Fibroblast of lung (primary cell): ENCODE results near the gene PPP1CC. TPM values are rescaled to one million over a fixed set of nuclear protein-coding genes. Genes with fewer than 3 reads are reported as not detected.

ENCODE experiments used
- DNase-seq, 2 donors: peaks; one replicate each; pipeline versions ENCODE4 v3.0.0 to v3.0.0-alpha.2; 2010; ENCODE audit warnings: low read depth in 2 of 2
- H2AFZ ChIP-seq: 2 replicates; pipeline ENCODE4 v1.5.1; 2012; ENCODE audit warnings: low read length, control low read depth, inconsistent platforms
- H3K27ac ChIP-seq: 2 replicates; pipeline ENCODE4 v1.5.1; 2011; ENCODE audit warnings: low read length, control low read depth; ENCODE audit not compliant: insufficient read depth
- H3K27me3 ChIP-seq: 2 replicates; pipeline ENCODE4 v1.5.1; 2011; ENCODE audit warnings: mild to moderate bottlenecking, low read length; ENCODE audit not compliant: control insufficient read depth, insufficient read depth
- H3K36me3 ChIP-seq: 2 replicates; pipeline ENCODE4 v1.5.1; 2011; ENCODE audit warnings: low read length; ENCODE audit not compliant: control insufficient read depth, insufficient read depth
- H3K4me1 ChIP-seq: 2 replicates; pipeline ENCODE4 v1.5.1; 2011; ENCODE audit warnings: low read length; ENCODE audit not compliant: control insufficient read depth, insufficient read depth; ENCODE audit errors: extremely low read depth
- H3K4me2 ChIP-seq: 2 replicates; pipeline ENCODE4 v1.5.1; 2011; ENCODE audit warnings: low read length, control low read depth; ENCODE audit not compliant: insufficient read depth; ENCODE audit errors: extremely low read depth
- H3K4me3 ChIP-seq, 4 experiments: fragments of 200-600 bp in 1 of 4; sonication (generic) in 1 of 4; replicated peaks in 1 of 4; 2 replicates each; pipeline ENCODE4 v1.5.1; 2011 to 2016; ENCODE audit warnings: low read length in 4 of 4, low read depth in 3 of 4, mild to moderate bottlenecking in 3 of 4, control low read depth in 2 of 4, inconsistent platforms in 1 of 4, mixed read lengths in 1 of 4; ENCODE audit not compliant: insufficient read depth in 1 of 4; ENCODE audit errors: control extremely low read depth in 1 of 4
- H3K79me2 ChIP-seq: 2 replicates; pipeline ENCODE4 v1.5.1; 2012; ENCODE audit warnings: mild to moderate bottlenecking, low read length, inconsistent platforms; ENCODE audit not compliant: control insufficient read depth, insufficient read depth
- H3K9ac ChIP-seq: 2 replicates; pipeline ENCODE4 v1.5.1; 2011; ENCODE audit warnings: mild to moderate bottlenecking, low read length, control low read depth; ENCODE audit not compliant: insufficient read depth
- H3K9me3 ChIP-seq: 2 replicates; pipeline ENCODE4 v1.5.1; 2012; ENCODE audit warnings: low read depth, low read length; ENCODE audit not compliant: control insufficient read depth, insufficient read depth
- H4K20me1 ChIP-seq: 2 replicates; pipeline ENCODE4 v1.5.1; 2011; ENCODE audit warnings: low read length; ENCODE audit not compliant: control insufficient read depth, insufficient read depth; ENCODE audit errors: extremely low read depth
- EZH2 ChIP-seq: IDR thresholded peaks from 2 replicates; pipeline ENCODE4 v1.5.1; 2012; ENCODE audit warnings: low read length, control low read depth, mild to moderate bottlenecking; ENCODE audit errors: missing control alignments
- polyA plus RNA-seq, 2 donors: library from polyadenylated mRNA; depleted of rRNA in 1 of 2; stranded (reverse) in 1 of 2; unstranded in 1 of 2; fragments of >200 nt; gene quantifications; 2 replicates each; pipeline ENCODE4 v1.2.1, GENCODE V29; 2011 to 2012; ENCODE audit warnings: missing spikeins in 1 of 2
- total RNA-seq: library from RNA; depleted of rRNA; stranded (reverse); fragments of >200 nt; gene quantifications from 2 replicates; pipeline ENCODE4 v1.2.1, GENCODE V29; 2014
- TF ChIP-seq, protein P1 (sequence below), 2 donors: IDR thresholded peaks in 1 of 2; conservative IDR thresholded peaks in 1 of 2; 1 replicate in 1 of 2; 2 replicates in 1 of 2; pipeline ENCODE4 v1.5.1; 2011 to 2012; ENCODE audit warnings: low read length in 2 of 2, control low read depth in 1 of 2, inconsistent platforms in 1 of 2, low read depth in 1 of 2, mild to moderate bottlenecking in 1 of 2

Gene PPP1CC
- total and polyA plus RNA-seq, 2 donors (not counting 1 experiment from before 2014, with no cell fraction given) = 110 to 112 TPM

DNA sequence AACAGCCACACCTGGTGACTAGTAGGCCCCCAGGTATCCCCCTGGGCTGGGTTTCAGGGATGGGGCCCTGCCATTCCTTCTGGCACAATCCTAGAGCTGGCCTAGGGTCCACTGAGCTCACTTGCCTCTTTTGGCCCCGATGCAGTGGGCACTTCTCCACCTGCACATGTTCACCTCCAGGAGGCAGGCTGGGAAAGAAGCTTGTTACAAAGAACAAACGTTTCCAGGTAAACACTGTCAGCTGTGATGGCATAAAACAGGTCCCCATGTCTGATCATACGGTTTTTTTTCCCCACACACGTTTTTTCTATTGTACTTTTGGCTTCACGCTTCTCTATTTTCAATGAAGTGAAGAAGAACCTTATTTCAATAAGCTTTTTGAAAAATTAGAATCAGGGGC is 37.9 kb downstream of the PPP1CC start:
- TF ChIP-seq EZH2 = no peak
- TF ChIP-seq, protein P1, sequence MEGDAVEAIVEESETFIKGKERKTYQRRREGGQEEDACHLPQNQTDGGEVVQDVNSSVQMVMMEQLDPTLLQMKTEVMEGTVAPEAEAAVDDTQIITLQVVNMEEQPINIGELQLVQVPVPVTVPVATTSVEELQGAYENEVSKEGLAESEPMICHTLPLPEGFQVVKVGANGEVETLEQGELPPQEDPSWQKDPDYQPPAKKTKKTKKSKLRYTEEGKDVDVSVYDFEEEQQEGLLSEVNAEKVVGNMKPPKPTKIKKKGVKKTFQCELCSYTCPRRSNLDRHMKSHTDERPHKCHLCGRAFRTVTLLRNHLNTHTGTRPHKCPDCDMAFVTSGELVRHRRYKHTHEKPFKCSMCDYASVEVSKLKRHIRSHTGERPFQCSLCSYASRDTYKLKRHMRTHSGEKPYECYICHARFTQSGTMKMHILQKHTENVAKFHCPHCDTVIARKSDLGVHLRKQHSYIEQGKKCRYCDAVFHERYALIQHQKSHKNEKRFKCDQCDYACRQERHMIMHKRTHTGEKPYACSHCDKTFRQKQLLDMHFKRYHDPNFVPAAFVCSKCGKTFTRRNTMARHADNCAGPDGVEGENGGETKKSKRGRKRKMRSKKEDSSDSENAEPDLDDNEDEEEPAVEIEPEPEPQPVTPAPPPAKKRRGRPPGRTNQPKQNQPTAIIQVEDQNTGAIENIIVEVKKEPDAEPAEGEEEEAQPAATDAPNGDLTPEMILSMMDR (conservative IDR thresholded peaks at IDR 0.05 in 1 of 2, IDR thresholded peaks at IDR 0.05 in 1 of 2; ENCODE audit: low read depth in 1 of 2, low read length in 2 of 2) = no peak
- no peaks in the 10 kb centered on the region for H3K36me3 ChIP-seq
- no peak overlapping the region for H3K4me3 ChIP-seq
- H3K27me3 ChIP-seq = no peaks in the 10 kb centered on the region
- no peaks in the 10 kb centered on the region for H4K20me1 ChIP-seq
- H3K9ac ChIP-seq = no peak overlapping the region
- no peaks in the 10 kb centered on the region for H3K9me3 ChIP-seq
- H3K79me2 ChIP-seq = no peaks in the 10 kb centered on the region
- no peak for DNase-seq
- H3K4me1 ChIP-seq = no peaks in the 10 kb centered on the region
- no peak overlapping the region for H2AFZ ChIP-seq
- no peak overlapping the region for H3K4me2 ChIP-seq
- no peak overlapping the region for H3K27ac ChIP-seq

DNA sequence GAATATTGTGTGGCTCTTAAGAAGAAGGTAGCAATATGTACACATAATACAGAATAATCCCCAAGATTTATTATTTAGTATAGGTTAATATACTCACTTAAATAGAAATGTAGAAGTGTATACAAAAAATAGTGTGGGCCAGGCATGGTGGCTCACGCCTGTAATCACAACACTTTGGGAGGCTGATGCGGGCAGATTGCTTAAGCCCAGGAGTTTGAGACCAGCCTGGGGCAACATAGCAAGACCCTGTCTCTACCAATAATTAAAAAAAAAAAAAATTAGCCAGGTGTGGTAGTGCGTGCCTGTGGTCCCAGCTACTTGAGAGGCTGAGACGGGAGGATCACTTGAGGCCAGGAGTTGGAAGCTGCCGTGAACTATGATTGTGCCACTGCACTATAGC is 38.5 kb downstream of the PPP1CC start:
- Histone ChIP-seq H3K9me3 (no peaks in the 10 kb centered on the region), H3K27ac (no peak overlapping the region), H3K4me3 (no peak overlapping the region), H3K4me1 (no peaks in the 10 kb centered on the region), H3K79me2 (no peaks in the 10 kb centered on the region), H3K4me2 (no peak overlapping the region), H3K27me3 (no peaks in the 10 kb centered on the region), H4K20me1 (no peaks in the 10 kb centered on the region), H2AFZ (no peak overlapping the region), H3K36me3 (no peaks in the 10 kb centered on the region), H3K9ac (no peak overlapping the region)
- no peak for DNase-seq
- TF ChIP-seq, protein P1 (conservative IDR thresholded peaks at IDR 0.05 in 1 of 2, IDR thresholded peaks at IDR 0.05 in 1 of 2; ENCODE audit: low read depth in 1 of 2, low read length in 2 of 2) = no peak
- TF ChIP-seq EZH2 = no peak

DNA sequence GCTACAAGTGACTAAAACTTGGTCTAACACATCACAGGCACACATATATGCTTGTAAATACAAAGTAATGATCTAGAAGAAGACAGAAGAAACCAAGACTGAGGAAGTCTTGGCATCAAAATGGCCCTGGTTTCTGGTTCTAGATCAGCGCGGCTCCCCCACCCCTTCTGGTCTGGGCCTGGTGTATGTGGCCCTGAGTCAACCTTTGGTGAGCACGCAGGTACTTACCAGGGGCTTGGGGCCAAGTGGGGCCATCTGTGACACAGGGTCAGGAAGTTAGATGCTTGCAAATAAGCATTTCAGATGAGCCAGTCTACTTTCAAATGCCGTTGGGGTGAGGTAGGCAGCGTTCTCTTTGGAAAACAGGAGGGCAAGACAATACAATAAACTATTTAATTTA is 40.6 kb downstream of the PPP1CC start:
- no peak overlapping the region for H3K9ac ChIP-seq
- no peaks in the 10 kb centered on the region for H3K27me3 ChIP-seq
- H3K79me2 ChIP-seq = no peaks in the 10 kb centered on the region
- H2AFZ ChIP-seq = no peak overlapping the region
- TF ChIP-seq, protein P1 (conservative IDR thresholded peaks at IDR 0.05 in 1 of 2, IDR thresholded peaks at IDR 0.05 in 1 of 2; ENCODE audit: low read depth in 1 of 2, low read length in 2 of 2) = no peak
- TF ChIP-seq EZH2 = no peak
- DNase-seq = no peak
- no peaks in the 10 kb centered on the region for H3K36me3 ChIP-seq
- H3K27ac ChIP-seq = no peak overlapping the region
- H4K20me1 ChIP-seq = no peaks in the 10 kb centered on the region
- H3K9me3 ChIP-seq = no peaks in the 10 kb centered on the region
- H3K4me3 ChIP-seq = no peak overlapping the region
- no peak overlapping the region for H3K4me2 ChIP-seq
- no peaks in the 10 kb centered on the region for H3K4me1 ChIP-seq
